Kidney tubule cell (primary cell): ENCODE data around the gene TTLL11.

Experiments used
- DNase-seq: peaks from one replicate; pipeline ENCODE4 v3.0.0-alpha.2; 2018; ENCODE audit warnings: low spot score

Gene TTLL11

GRCh38 chr9:121830441-121831140 is 262.5 kb downstream of the TTLL11 start:
- DNase-seq = no peak

GRCh38 chr9:121827251-121827967 is 265.7 kb downstream of the TTLL11 start:
- DNase-seq = no peak

GRCh38 chr9:121826711-121827110 is 266.4 kb downstream of the TTLL11 start:
- no peak for DNase-seq

- no peak for DNase-seq
These were observed 267.9 kb downstream of the TTLL11 start for GRCh38 chr9:121825031-121825691.

GRCh38 chr9:121824651-121825030 is 268.5 kb downstream of the TTLL11 start:
- DNase-seq = peak; percentile 3

GRCh38 chr9:121823451-121824169 is 269.5 kb downstream of the TTLL11 start:
- no peak for DNase-seq

- DNase-seq = no peak
These were observed 270.7 kb downstream of the TTLL11 start for GRCh38 chr9:121822093-121823085.

GRCh38 chr9:121821326-121821725 is 271.8 kb downstream of the TTLL11 start:
- DNase-seq = no peak

- DNase-seq = no peak
These were observed 272.7 kb downstream of the TTLL11 start for GRCh38 chr9:121820286-121821005.

GRCh38 chr9:121819428-121820231 is 273.5 kb downstream of the TTLL11 start:
- no peak for DNase-seq

- no peak for DNase-seq
These were observed 274.2 kb downstream of the TTLL11 start for GRCh38 chr9:121818841-121819427.

GRCh38 chr9:121818016-121818661 is 275.0 kb downstream of the TTLL11 start:
- no peak for DNase-seq

- no peak for DNase-seq
These were observed 275.6 kb downstream of the TTLL11 start for GRCh38 chr9:121817476-121817875.

- DNase-seq = no peak
These were observed 276.2 kb downstream of the TTLL11 start for GRCh38 chr9:121816845-121817450.

GRCh38 chr9:121816449-121816817 is 276.7 kb downstream of the TTLL11 start:
- DNase-seq = no peak

- no peak for DNase-seq
These were observed 277.3 kb downstream of the TTLL11 start for GRCh38 chr9:121815546-121816448.

GRCh38 chr9:121815084-121815483 is 278.0 kb downstream of the TTLL11 start:
- no peak for DNase-seq
